Lung microvascular endothelial cell (primary cell): ENCODE data around the gene MED29. TPM values are rescaled to one million over a fixed set of nuclear protein-coding genes. Genes with fewer than 3 reads are reported as not detected.

Source experiments
- DNase-seq, 2 donors: peaks; one replicate each; pipeline versions ENCODE4 v3.0.0 to v3.0.0-alpha.2; 2010; ENCODE audit warnings: low read depth in 2 of 2
- total RNA-seq: library from RNA; depleted of rRNA; stranded (reverse); fragments of >200 nt; gene quantifications from 2 replicates; pipeline ENCODE4 v1.2.1, GENCODE V29; 2014

MED29 gene
- total RNA-seq, 1 donor from 2014 or later = 13.5 TPM

- peak; percentile 87 to 91 for DNase-seq
Observed at GRCh38 chr19:39397360-39398296, 6.5 kb downstream of the MED29 start.

- peak in 1 of 2 donors; percentile 77 for DNase-seq
Observed at GRCh38 chr19:39398297-39398864, 7.2 kb downstream of the MED29 start.

GRCh38 chr19:39399668-39400050 is 8.5 kb downstream of the MED29 start:
- no peak for DNase-seq

- DNase-seq = no peak
Observed at GRCh38 chr19:39400061-39400460, 8.9 kb downstream of the MED29 start.

- no peak for DNase-seq
Observed at GRCh38 chr19:39401070-39401548, 9.9 kb downstream of the MED29 start.

- DNase-seq = peak in 1 of 2 donors; percentile 20
Observed at GRCh38 chr19:39401549-39402345, 10.6 kb downstream of the MED29 start.

- peak; percentile 94 to 98 for DNase-seq
Observed at GRCh38 chr19:39402346-39403300, 11.4 kb downstream of the MED29 start.

- peak; percentile 99 for DNase-seq
Observed at GRCh38 chr19:39403331-39404312, 12.4 kb downstream of the MED29 start.

- DNase-seq = no peak
Observed at GRCh38 chr19:39405261-39405957, 14.2 kb downstream of the MED29 start.

- no peak for DNase-seq
Observed at GRCh38 chr19:39405958-39406655, 14.9 kb downstream of the MED29 start.

- peak; percentile 84 to 94 for DNase-seq
Observed at GRCh38 chr19:39406656-39407409, 15.7 kb downstream of the MED29 start, which contains the start of gene ZFP36. Gene ZFP36, plus strand, starts transcription at chr19:39406847. Its CDS starts 58 bp downstream, at chr19:39406905.

- DNase-seq = no peak
Observed at GRCh38 chr19:39407410-39407659, 16.2 kb downstream of the MED29 start.

- peak; percentile 36 to 41 for DNase-seq
Observed at GRCh38 chr19:39407660-39408391, 16.6 kb downstream of the MED29 start.

GRCh38 chr19:39408392-39409207 is 17.4 kb downstream of the MED29 start:
- peak; percentile 44 to 69 for DNase-seq

- DNase-seq = peak; percentile 80 to 90
Observed at GRCh38 chr19:39409208-39410016, 18.2 kb downstream of the MED29 start.
